HG03378 (cell line): ENCODE data around the gene ARSD.
"Not testable (repeated sequence)": the region's sequence is repeated elsewhere in the genome, so short reads cannot be mapped to it uniquely, and the experiment has no call there.

Experiments
- ATAC-seq: cut with Tn5 transposase; IDR thresholded peaks from one replicate; pipeline ENCODE4 v1.9.1; 2021; ENCODE audit warnings: mild to moderate bottlenecking, moderate library complexity; ENCODE audit not compliant: unreplicated experiment

ARSD gene

DNA sequence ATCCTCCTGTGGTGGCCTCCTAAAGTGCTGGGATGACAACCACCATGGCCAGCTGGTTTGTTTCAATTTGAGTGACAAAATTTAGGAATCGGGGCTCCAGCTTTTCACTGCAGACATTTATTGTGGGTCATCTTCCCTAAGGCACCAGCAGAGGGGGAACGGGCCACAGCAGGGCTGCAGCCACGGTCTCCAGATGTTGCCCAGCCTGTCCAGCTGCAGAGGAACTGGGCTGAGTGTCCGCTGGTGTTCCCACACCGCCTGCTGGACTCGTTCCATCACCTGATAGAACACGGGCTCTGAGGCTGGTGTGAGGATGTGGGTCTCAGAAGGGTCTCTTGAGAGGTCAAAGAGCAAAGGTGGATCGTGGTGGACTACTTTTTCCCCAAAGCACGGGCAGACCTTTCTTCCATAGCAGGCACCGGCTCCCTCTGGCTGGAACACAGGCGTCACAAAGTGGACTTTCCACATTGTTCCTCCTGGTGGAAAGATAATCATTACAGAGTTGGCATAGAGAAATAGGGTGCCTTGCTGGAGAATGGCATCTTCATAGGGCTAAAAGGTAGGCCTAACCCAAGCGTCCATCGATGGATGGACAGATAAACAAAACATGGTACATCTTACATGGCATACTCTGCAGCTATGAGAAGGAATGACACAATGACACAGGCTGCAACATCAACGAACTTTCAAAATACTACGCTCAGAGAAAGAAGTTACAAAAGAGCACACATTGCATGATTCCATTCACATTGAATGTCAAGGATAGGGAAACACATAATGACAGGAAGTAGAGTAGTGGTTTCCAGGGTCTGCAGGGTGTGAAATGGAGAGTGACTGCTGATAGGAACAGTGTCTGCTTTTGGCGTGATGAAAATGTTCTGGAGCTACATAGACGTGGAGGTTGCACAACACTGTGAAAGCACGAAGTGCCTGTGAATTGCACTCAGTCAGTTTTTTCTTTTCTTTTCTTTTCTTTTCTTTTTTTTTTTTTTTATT lies 5.9 kb upstream of the ARSD start:
- ATAC-seq = no peak

DNA sequence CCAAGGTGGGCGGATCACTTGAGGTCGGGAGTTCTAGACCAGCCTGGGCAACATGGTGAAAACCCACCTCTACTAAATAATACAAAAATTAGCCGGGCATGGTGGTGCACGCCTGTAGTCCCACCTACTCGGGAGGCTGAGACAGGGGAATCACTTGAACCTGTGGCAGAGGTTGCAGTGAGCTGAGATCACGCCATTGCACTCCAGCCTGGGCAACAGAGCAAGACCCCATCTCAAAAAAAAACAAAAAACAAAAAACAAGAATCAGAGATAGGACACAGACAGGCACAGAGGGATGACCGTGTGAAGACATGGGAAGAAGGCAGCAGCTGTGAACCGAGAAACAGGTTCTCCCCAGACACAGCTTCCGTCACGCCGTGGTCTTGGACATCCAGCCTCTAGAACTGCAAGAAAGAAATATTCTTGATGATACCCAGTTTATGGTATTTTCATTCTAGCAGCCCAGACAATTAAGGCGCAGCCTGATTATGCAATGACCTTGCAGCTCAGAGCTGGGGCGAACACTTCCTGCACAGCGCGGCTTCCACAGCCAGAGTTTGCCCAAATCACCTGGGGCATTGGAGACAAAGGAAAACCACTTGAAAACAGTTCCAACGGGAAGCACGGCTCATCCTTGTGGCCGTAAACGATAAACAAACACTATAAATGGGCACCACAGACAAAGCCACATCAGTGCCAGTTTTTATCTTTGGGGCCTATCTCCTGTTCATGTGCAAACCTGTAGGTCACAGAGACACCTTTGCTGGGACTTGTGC lies 4.2 kb upstream of the ARSD start:
- ATAC-seq = no peak

DNA sequence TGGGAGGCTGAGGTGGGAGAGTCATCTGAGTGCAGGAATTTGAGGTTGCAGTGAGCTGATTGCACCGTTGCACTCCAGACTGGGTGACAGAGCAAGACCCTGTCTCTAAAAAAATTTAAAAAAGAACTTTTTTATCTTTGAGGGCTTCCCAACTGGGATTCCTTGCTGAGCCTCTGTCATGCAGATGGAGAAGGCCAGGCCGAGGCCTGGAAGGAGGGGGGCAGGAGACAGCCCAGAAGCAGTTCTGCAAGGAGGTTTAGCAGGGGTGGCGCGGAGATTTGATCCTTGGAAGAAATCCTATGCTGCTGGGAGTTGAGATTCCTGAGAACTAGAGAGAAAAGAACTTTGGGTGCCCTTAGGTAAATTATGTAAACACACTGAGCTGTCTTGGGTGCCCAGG lies 2.5 kb upstream of the ARSD start:
- no peak for ATAC-seq

GRCh38 chrX:2931155-2931554 lies 2.0 kb upstream of the ARSD start:
- no peak for ATAC-seq

- ATAC-seq = no peak
Measured at GRCh38 chrX:2928191-2928582, 952 bp downstream of the ARSD start.

GRCh38 chrX:2926664-2927275 lies 2.4 kb downstream of the ARSD start:
- no peak for ATAC-seq

DNA sequence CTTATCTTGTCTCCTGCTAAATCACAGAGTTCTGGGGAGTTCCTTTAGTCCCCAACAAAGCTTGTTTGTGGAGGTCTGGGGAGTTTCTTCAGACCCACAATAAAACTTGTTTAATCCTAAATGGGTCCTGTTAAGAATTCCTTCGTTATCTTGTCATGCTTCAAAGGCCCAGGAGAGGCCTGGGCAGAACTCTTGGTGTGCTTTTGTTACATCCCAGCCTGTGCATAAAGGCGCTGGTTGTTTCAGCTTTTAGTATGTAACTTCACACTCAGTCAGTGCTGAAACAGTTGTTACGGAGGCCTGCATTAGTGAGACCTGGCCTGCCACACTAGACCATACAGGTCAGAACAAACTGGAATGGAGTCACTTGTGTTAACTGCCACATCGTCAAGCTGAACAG lies 2.9 kb downstream of the ARSD start:
- ATAC-seq = not testable (repeated sequence)

GRCh38 chrX:2924151-2924550 lies 5.0 kb downstream of the ARSD start:
- ATAC-seq = no peak

DNA sequence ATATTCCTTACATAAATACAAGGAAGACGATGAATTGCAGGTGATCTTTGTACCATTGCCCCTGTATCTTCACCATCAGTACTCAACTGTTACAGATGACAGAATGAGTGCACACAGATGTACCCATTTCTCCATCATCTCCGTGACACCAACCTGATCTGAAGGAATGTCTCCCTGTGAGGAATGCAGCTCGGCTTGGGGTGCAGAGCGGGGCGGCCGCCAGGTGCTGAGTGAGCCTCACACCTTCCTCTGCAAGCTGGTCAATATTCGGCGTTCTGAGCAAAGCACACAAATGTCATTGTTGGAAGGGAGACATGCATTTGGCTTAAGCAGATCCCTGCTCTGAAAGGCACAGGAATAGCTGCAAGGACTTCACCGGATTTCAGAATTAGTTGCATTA lies 7.4 kb downstream of the ARSD start:
- no peak for ATAC-seq

GRCh38 chrX:2921193-2921592 lies 7.9 kb downstream of the ARSD start:
- ATAC-seq = no peak

- no peak for ATAC-seq
Measured at GRCh38 chrX:2917767-2918166, 11.4 kb downstream of the ARSD start.

GRCh38 chrX:2913118-2913517 lies 16.0 kb downstream of the ARSD start:
- no peak for ATAC-seq

DNA sequence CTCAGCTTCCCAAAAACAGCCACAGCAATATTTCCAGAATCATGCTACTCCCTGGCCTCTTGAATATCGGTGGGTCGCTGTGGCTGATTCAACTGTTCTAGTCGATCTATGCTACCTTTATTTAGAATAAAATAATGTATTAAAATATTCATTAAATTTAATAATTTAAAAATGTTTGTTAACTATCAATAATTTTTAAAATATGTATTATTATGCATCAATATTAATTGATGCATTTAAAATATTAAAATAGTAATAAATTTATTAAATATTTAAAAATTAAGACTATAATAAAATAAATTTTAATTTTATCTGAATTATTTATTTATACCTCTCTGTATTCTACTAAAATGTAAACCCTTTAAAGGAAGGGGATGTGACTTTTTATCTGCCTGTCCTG lies 19.0 kb downstream of the ARSD start:
- no peak for ATAC-seq

DNA sequence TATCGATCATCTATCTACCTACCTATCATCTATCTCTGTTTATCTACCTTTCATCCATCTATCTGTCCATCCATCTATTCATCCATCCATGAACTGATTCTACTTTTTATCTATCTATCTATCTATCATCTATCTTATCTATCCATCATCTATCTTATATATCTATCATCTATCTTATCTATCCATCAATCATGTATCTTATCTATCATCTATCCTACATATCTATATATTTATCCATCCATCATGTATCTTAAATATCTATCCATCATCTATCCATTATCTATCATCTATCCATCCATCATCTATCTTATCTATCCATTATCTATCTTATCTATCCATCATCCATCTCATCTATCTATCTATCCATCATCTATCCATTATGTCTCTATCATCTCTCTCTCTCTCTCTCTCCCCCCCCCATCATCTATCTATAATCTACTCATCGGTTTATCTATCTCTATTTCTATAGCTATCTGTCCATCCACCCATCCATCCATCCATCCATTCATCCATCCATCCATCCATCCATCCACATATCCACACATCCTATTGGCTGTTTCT lies 20.9 kb downstream of the ARSD start:
- ATAC-seq = no peak

- no peak for ATAC-seq
Measured at GRCh38 chrX:2907295-2907694, 21.8 kb downstream of the ARSD start.

GRCh38 chrX:2903366-2903765 lies 25.8 kb downstream of the ARSD start:
- ATAC-seq = no peak

- ATAC-seq = no peak
Measured at GRCh38 chrX:2902841-2903240, 26.3 kb downstream of the ARSD start.

DNA sequence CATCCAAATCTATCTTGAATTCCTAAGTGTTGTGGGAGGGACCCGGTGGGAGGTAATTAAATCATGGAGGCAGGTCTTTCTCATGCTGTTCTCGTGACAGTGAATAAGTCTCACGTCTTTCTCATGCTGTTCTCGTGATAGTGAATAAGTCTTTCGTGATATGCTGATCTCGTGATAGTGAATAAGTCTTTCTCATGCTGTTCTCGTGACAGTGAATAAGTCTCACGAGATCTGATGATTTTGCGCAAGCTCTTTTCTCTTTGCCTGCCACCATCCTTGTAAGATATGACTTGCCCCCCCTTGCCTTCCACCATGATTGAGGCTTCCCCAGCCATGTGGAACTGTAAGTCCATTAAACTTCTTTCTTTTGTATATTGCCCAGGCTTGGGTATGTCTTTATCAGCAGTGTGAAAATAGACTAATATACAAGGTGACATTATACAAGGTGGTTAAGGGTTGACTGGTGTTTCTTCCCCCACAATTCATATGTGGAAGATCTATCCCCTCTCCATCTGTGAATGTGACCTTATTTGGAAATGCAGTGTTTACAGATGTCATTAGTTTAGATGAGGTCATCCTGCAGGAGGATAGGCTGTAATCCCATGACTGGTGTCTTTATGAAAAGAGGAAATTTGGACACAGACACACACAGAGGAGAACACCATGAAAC lies 27.6 kb downstream of the ARSD start:
- ATAC-seq = no peak

GRCh38 chrX:2898846-2899512 lies 30.2 kb downstream of the ARSD start:
- ATAC-seq = no peak
